Skeletal muscle satellite cell (primary cell): ENCODE measurements around the gene NPSR1.

Experiments
- H3K27me3 ChIP-seq: 2 replicates; pipeline ENCODE4 v1.7.0; 2013; ENCODE audit warnings: low read length; ENCODE audit not compliant: control insufficient read depth, insufficient read depth
- H3K36me3 ChIP-seq: 2 replicates; pipeline ENCODE4 v1.7.0; 2013; ENCODE audit warnings: mild to moderate bottlenecking, control low read depth, low read length; ENCODE audit not compliant: insufficient read depth
- H3K4me1 ChIP-seq: 2 replicates; pipeline ENCODE4 v1.7.0; 2013; ENCODE audit warnings: low read length; ENCODE audit not compliant: control insufficient read depth, insufficient read depth
- H3K4me2 ChIP-seq: 2 replicates; pipeline ENCODE4 v1.7.0; 2013; ENCODE audit warnings: mild to moderate bottlenecking, low read length
- H3K4me3 ChIP-seq: 2 replicates; pipeline ENCODE4 v1.7.0; 2013; ENCODE audit warnings: low read length
- H3K9ac ChIP-seq: 2 replicates; pipeline ENCODE4 v1.7.0; 2013; ENCODE audit warnings: mild to moderate bottlenecking, low read depth, low read length, moderate library complexity
- H3K9me3 ChIP-seq: replicated peaks from 2 replicates; pipeline ENCODE4 v1.7.0; 2013; ENCODE audit warnings: mild to moderate bottlenecking, control low read depth, low read length

Gene NPSR1

GRCh38 chr7:34662058-34662708 is 4.2 kb downstream of the NPSR1 start:
- Histone ChIP-seq H3K4me2 (no peak overlapping the region), H3K27me3 (no peaks in the 10 kb centered on the region), H3K9me3 (no peaks in the 10 kb centered on the region), H3K36me3 (no peaks in the 10 kb centered on the region), H3K4me1 (no peaks in the 10 kb centered on the region), H3K4me3 (no peak overlapping the region), H3K9ac (no peak overlapping the region)

GRCh38 chr7:34664755-34665154 is 6.7 kb downstream of the NPSR1 start:
- no peak overlapping the region for H3K4me2 ChIP-seq
- H3K9ac ChIP-seq = no peak overlapping the region
- no peak overlapping the region for H3K4me3 ChIP-seq
- H3K27me3 ChIP-seq = no peaks in the 10 kb centered on the region
- H3K4me1 ChIP-seq = no peaks in the 10 kb centered on the region
- no peaks in the 10 kb centered on the region for H3K9me3 ChIP-seq
- H3K36me3 ChIP-seq = no peaks in the 10 kb centered on the region

GRCh38 chr7:34672430-34672829 is 14.4 kb downstream of the NPSR1 start:
- Histone ChIP-seq H3K4me1 (no peaks in the 10 kb centered on the region), H3K4me3 (no peak overlapping the region), H3K9ac (no peak overlapping the region), H3K27me3 (no peaks in the 10 kb centered on the region), H3K4me2 (no peak overlapping the region), H3K9me3 (no peaks in the 10 kb centered on the region), H3K36me3 (no peaks in the 10 kb centered on the region)

- Histone ChIP-seq H3K4me2 (no peak overlapping the region), H3K36me3 (no peaks in the 10 kb centered on the region), H3K9me3 (no peaks in the 10 kb centered on the region), H3K4me1 (no peaks in the 10 kb centered on the region), H3K4me3 (no peak overlapping the region), H3K9ac (no peak overlapping the region), H3K27me3 (no peaks in the 10 kb centered on the region)
These were observed 15.0 kb downstream of the NPSR1 start for GRCh38 chr7:34673066-34673465.

GRCh38 chr7:34675749-34676374 is 17.8 kb downstream of the NPSR1 start:
- no peaks in the 10 kb centered on the region for H3K9me3 ChIP-seq

GRCh38 chr7:34677491-34677890 is 19.5 kb downstream of the NPSR1 start:
- Histone ChIP-seq H3K36me3 (no peaks in the 10 kb centered on the region), H3K4me2 (no peak overlapping the region), H3K27me3 (no peaks in the 10 kb centered on the region), H3K4me1 (no peaks in the 10 kb centered on the region), H3K9me3 (no peaks in the 10 kb centered on the region), H3K4me3 (no peak overlapping the region), H3K9ac (no peak overlapping the region)

More at GRCh38 chr7:34675749-34676374, 17.8 kb downstream of the NPSR1 start:
- no peaks in the 10 kb centered on the region for H3K27me3 ChIP-seq
- H3K4me1 ChIP-seq = no peaks in the 10 kb centered on the region
- H3K4me2 ChIP-seq = no peak overlapping the region
- H3K4me3 ChIP-seq = no peak overlapping the region
- H3K9ac ChIP-seq = no peak overlapping the region
- no peaks in the 10 kb centered on the region for H3K36me3 ChIP-seq

- Histone ChIP-seq H3K4me1 (no peaks in the 10 kb centered on the region), H3K36me3 (no peaks in the 10 kb centered on the region), H3K4me3 (no peak overlapping the region), H3K9ac (no peak overlapping the region), H3K27me3 (no peaks in the 10 kb centered on the region), H3K4me2 (no peak overlapping the region), H3K9me3 (no peaks in the 10 kb centered on the region)
These were observed 29.5 kb downstream of the NPSR1 start for GRCh38 chr7:34687529-34687928.

- no peaks in the 10 kb centered on the region for H3K4me1 ChIP-seq
- H3K9me3 ChIP-seq = no peaks in the 10 kb centered on the region
- H3K4me3 ChIP-seq = no peak overlapping the region
- H3K27me3 ChIP-seq = no peaks in the 10 kb centered on the region
- H3K9ac ChIP-seq = no peak overlapping the region
- H3K4me2 ChIP-seq = no peak overlapping the region
- H3K36me3 ChIP-seq = no peaks in the 10 kb centered on the region
These were observed 38.4 kb downstream of the NPSR1 start for GRCh38 chr7:34696415-34696814.

GRCh38 chr7:34709771-34710170 is 51.8 kb downstream of the NPSR1 start:
- Histone ChIP-seq H3K9ac (no peak overlapping the region), H3K4me2 (no peak overlapping the region), H3K4me3 (no peak overlapping the region), H3K36me3 (no peaks in the 10 kb centered on the region), H3K27me3 (no peaks in the 10 kb centered on the region), H3K9me3 (no peaks in the 10 kb centered on the region), H3K4me1 (no peaks in the 10 kb centered on the region)

- Histone ChIP-seq H3K4me3 (no peak overlapping the region), H3K9ac (no peak overlapping the region), H3K4me2 (no peak overlapping the region), H3K36me3 (no peaks in the 10 kb centered on the region), H3K27me3 (no peaks in the 10 kb centered on the region), H3K9me3 (no peaks in the 10 kb centered on the region), H3K4me1 (no peaks in the 10 kb centered on the region)
These were observed 60.8 kb downstream of the NPSR1 start for GRCh38 chr7:34718867-34719266.

- Histone ChIP-seq H3K4me1 (no peaks in the 10 kb centered on the region), H3K36me3 (no peaks in the 10 kb centered on the region), H3K9ac (no peak overlapping the region), H3K4me3 (no peak overlapping the region), H3K27me3 (no peaks in the 10 kb centered on the region), H3K9me3 (no peaks in the 10 kb centered on the region), H3K4me2 (no peak overlapping the region)
These were observed 61.6 kb downstream of the NPSR1 start for GRCh38 chr7:34719636-34720035.

- Histone ChIP-seq H3K4me3 (no peak overlapping the region), H3K27me3 (no peaks in the 10 kb centered on the region), H3K36me3 (no peaks in the 10 kb centered on the region), H3K4me1 (no peaks in the 10 kb centered on the region), H3K9me3 (no peaks in the 10 kb centered on the region), H3K9ac (no peak overlapping the region), H3K4me2 (no peak overlapping the region)
These were observed 62.3 kb downstream of the NPSR1 start for GRCh38 chr7:34720289-34720688.
